HepG2 (cell line): ENCODE results near the gene POLE3. TPM values are rescaled to one million over a fixed set of nuclear protein-coding genes. Genes with fewer than 3 reads are reported as not detected.
A peak's percentile ranks its signal among the peaks of the same experiment; 100 is the strongest.

Experiments
- BRCA1 ChIP-seq: sonication (generic); formaldehyde crosslinking; IDR thresholded peaks from 2 replicates; pipeline ENCODE4 v1.4.0; 2020; ENCODE audit warnings: missing genetic modification reagents
- CC2D1A ChIP-seq: sonication (generic); formaldehyde crosslinking; IDR thresholded peaks from 2 replicates; pipeline ENCODE4 v1.8.1; 2023; ENCODE audit warnings: mild to moderate bottlenecking, missing genetic modification reagents
- ESRRA ChIP-seq: sonication (generic); formaldehyde crosslinking; IDR thresholded peaks from 2 replicates; pipeline ENCODE4 v1.5.1; 2020; ENCODE audit warnings: mild to moderate bottlenecking, low read depth, missing genetic modification reagents
- MIXL1 ChIP-seq: IDR thresholded peaks from 2 replicates; pipeline ENCODE4 v1.6.1; 2016
- PHF21A ChIP-seq: sonication (generic); formaldehyde crosslinking; IDR thresholded peaks from 2 replicates; pipeline ENCODE4 v1.5.0; 2020; ENCODE audit warnings: mild to moderate bottlenecking, missing genetic modification reagents
- POLR2AphosphoS2 ChIP-seq: IDR thresholded peaks from 2 replicates; pipeline ENCODE4 v1.6.1; 2011; ENCODE audit warnings: low read depth, low read length, improper control_type of control experiment
- PRMT3 ChIP-seq: sonication (generic); formaldehyde crosslinking; IDR thresholded peaks from 2 replicates; pipeline ENCODE4 v1.8.1; 2022; ENCODE audit warnings: low read depth, mild to moderate bottlenecking, moderate library complexity, missing genetic modification reagents, borderline replicate concordance
- RBAK ChIP-seq: sonication (generic); formaldehyde crosslinking; IDR thresholded peaks from 2 replicates; pipeline ENCODE4 v1.5.1; 2020; ENCODE audit warnings: mild to moderate bottlenecking, missing genetic modification reagents
- SIX1 ChIP-seq: sonication (generic); formaldehyde crosslinking; IDR thresholded peaks from 2 replicates; pipeline ENCODE4 v1.4.0; 2020; ENCODE audit warnings: missing genetic modification reagents, borderline replicate concordance
- SMYD3 ChIP-seq: sonication (generic); formaldehyde crosslinking; IDR thresholded peaks from 2 replicates; pipeline ENCODE4 v1.8.1; 2023; ENCODE audit warnings: mild to moderate bottlenecking, missing genetic modification reagents
- TGIF2 ChIP-seq: IDR thresholded peaks from 2 replicates; pipeline ENCODE4 v1.6.1; 2016; ENCODE audit warnings: control low read depth, missing compliant biosample characterization
- WIZ ChIP-seq: sonication (generic); formaldehyde crosslinking; IDR thresholded peaks from 2 replicates; pipeline ENCODE4 v1.5.1; 2020; ENCODE audit warnings: mild to moderate bottlenecking, missing genetic modification reagents
- ZNF10 ChIP-seq: sonication (generic); formaldehyde crosslinking; IDR thresholded peaks from 2 replicates; pipeline ENCODE4 v1.4.0; 2020; ENCODE audit warnings: mild to moderate bottlenecking, low read depth, missing genetic modification reagents, borderline replicate concordance
- ZNF451 ChIP-seq: sonication (generic); formaldehyde crosslinking; IDR thresholded peaks from 2 replicates; pipeline ENCODE4 v1.5.0; 2020; ENCODE audit warnings: mild to moderate bottlenecking, missing genetic modification reagents
- ZNF501 ChIP-seq: sonication (generic); formaldehyde crosslinking; IDR thresholded peaks from 2 replicates; pipeline ENCODE4 v1.5.1; 2020; ENCODE audit warnings: mild to moderate bottlenecking, moderate library complexity, missing genetic modification reagents
- polyA plus RNA-seq, 8 experiments: library from polyadenylated mRNA; depleted of rRNA in 3 of 8; stranded (reverse) in 7 of 8; unstranded in 1 of 8; fragments of >200 nt; fragmentation: Illumina TruSeq in 4 of 8; extraction: Trizol in 4 of 8; gene quantifications; 2 replicates each; pipeline versions ENCODE4 v1.2.1 to v1.2.3, GENCODE V29; 2011 to 2016; ENCODE audit warnings: low read depth in 4 of 8, missing spikeins in 1 of 8, mixed read lengths in 1 of 8; ENCODE audit not compliant: insufficient read depth in 1 of 8
- total RNA-seq, 5 experiments: library from RNA; depleted of rRNA; stranded (reverse); fragments of >200 nt; fragmentation: Illumina TruSeq; extraction: Trizol; gene quantifications; 2 replicates each; pipeline ENCODE4 v1.2.3, GENCODE V29; 2016; ENCODE audit warnings: low read depth in 1 of 5
- TF ChIP-seq, protein P1 (sequence below): sonication (generic); formaldehyde crosslinking; IDR thresholded peaks from 2 replicates; pipeline ENCODE4 v1.5.0; 2020; ENCODE audit warnings: mild to moderate bottlenecking, missing genetic modification reagents
- TF ChIP-seq, protein P2 (sequence below): sonication (generic); formaldehyde crosslinking; conservative IDR thresholded peaks from 2 replicates; pipeline ENCODE4 v1.4.0; 2020; ENCODE audit warnings: missing genetic modification reagents
- TF ChIP-seq, protein P3 (sequence below): sonication (generic); formaldehyde crosslinking; IDR thresholded peaks from one replicate; pipeline ENCODE4 v1.5.1; 2020; ENCODE audit warnings: mild to moderate bottlenecking, missing genetic modification reagents; ENCODE audit errors: not compliant biosample characterization

Gene POLE3
- total and polyA plus RNA-seq, 2 of the 13 experiments (the other 11 are each of a cell fraction or from before 2014, with no cell fraction given): 36.0 to 77.2 TPM

DNA sequence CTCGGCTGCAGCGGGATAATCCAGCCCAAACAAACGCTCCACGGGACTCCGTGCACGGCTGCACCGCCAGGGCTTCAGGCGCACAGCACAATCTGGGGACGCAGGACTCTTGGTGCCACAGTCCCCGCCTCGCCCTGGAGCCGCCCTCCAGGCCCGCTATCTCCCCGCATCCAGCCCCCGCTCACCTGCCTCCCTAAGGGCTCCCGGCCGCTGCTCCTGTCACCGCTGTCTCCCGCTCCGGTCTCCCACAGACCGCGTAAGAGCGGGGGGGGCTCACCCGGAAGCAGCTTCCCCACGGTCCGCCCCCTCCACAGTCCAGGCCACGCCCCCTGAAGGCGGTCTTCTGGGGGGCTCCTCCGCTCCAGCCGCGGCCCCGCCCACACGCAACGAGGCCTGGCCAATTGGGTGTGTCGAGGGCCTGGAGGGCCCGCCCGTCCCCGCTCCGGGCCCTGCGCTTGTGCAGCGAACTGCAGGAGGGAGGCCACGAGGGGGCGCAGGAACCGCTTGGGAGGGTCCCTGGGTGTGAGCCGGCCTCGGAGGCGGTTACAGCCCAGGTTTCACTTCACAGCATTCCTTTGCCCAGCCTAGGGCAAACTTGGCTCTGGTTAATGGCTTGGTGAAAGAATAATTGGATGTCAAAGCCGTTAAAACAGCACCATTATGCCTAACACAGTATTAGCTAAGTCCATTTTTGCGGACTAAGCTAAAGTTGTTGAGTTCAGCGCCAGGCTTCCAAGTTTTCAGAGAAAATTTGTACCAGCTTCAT, 9.3 kb downstream of the POLE3 start, which contains the start of gene ALAD (continued):
- TF ChIP-seq PRMT3 (CRISPR knock-in tag) (no peak), ZNF451 (CRISPR knock-in tag) (0 out of 2 replicates have a peak, but pooled peaks have one; percentile 37), ZNF10 (CRISPR knock-in tag) (no peak), BRCA1 (CRISPR knock-in tag) (peak; percentile 86), POLR2AphosphoS2 (no peak), PHF21A (CRISPR knock-in tag) (peak; percentile 91), SIX1 (no peak), ZNF501 (CRISPR knock-in tag) (peak; percentile 93), MIXL1 (CRISPR knock-in tag) (peak; percentile 69; the same call in 1 of the 2 replicates), SMYD3 (peak; percentile 79; the same call in 1 of the 2 replicates), RBAK (no peak), ESRRA (CRISPR knock-in tag) (peak; percentile 47; the same call in 1 of the 2 replicates), WIZ (CRISPR knock-in tag) (peak; percentile 60; the same call in 1 of the 2 replicates), TGIF2 (peak; percentile 74), CC2D1A (CRISPR knock-in tag) (no peak)
- TF ChIP-seq, protein P1, sequence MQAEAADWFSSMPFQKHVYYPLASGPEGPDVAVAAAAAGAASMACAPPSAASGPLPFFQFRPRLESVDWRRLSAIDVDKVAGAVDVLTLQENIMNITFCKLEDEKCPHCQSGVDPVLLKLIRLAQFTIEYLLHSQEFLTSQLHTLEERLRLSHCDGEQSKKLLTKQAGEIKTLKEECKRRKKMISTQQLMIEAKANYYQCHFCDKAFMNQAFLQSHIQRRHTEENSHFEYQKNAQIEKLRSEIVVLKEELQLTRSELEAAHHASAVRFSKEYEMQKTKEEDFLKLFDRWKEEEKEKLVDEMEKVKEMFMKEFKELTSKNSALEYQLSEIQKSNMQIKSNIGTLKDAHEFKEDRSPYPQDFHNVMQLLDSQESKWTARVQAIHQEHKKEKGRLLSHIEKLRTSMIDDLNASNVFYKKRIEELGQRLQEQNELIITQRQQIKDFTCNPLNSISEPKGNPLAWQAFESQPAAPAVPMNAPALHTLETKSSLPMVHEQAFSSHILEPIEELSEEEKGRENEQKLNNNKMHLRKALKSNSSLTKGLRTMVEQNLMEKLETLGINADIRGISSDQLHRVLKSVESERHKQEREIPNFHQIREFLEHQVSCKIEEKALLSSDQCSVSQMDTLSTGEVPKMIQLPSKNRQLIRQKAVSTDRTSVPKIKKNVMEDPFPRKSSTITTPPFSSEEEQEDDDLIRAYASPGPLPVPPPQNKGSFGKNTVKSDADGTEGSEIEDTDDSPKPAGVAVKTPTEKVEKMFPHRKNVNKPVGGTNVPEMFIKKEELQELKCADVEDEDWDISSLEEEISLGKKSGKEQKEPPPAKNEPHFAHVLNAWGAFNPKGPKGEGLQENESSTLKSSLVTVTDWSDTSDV (CRISPR knock-in tag): no peak; the same call in 1 of the 2 replicates
- TF ChIP-seq, protein P2, sequence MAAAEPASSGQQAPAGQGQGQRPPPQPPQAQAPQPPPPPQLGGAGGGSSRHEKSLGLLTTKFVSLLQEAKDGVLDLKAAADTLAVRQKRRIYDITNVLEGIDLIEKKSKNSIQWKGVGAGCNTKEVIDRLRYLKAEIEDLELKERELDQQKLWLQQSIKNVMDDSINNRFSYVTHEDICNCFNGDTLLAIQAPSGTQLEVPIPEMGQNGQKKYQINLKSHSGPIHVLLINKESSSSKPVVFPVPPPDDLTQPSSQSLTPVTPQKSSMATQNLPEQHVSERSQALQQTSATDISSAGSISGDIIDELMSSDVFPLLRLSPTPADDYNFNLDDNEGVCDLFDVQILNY (CRISPR knock-in tag): no peak
- TF ChIP-seq, protein P3, sequence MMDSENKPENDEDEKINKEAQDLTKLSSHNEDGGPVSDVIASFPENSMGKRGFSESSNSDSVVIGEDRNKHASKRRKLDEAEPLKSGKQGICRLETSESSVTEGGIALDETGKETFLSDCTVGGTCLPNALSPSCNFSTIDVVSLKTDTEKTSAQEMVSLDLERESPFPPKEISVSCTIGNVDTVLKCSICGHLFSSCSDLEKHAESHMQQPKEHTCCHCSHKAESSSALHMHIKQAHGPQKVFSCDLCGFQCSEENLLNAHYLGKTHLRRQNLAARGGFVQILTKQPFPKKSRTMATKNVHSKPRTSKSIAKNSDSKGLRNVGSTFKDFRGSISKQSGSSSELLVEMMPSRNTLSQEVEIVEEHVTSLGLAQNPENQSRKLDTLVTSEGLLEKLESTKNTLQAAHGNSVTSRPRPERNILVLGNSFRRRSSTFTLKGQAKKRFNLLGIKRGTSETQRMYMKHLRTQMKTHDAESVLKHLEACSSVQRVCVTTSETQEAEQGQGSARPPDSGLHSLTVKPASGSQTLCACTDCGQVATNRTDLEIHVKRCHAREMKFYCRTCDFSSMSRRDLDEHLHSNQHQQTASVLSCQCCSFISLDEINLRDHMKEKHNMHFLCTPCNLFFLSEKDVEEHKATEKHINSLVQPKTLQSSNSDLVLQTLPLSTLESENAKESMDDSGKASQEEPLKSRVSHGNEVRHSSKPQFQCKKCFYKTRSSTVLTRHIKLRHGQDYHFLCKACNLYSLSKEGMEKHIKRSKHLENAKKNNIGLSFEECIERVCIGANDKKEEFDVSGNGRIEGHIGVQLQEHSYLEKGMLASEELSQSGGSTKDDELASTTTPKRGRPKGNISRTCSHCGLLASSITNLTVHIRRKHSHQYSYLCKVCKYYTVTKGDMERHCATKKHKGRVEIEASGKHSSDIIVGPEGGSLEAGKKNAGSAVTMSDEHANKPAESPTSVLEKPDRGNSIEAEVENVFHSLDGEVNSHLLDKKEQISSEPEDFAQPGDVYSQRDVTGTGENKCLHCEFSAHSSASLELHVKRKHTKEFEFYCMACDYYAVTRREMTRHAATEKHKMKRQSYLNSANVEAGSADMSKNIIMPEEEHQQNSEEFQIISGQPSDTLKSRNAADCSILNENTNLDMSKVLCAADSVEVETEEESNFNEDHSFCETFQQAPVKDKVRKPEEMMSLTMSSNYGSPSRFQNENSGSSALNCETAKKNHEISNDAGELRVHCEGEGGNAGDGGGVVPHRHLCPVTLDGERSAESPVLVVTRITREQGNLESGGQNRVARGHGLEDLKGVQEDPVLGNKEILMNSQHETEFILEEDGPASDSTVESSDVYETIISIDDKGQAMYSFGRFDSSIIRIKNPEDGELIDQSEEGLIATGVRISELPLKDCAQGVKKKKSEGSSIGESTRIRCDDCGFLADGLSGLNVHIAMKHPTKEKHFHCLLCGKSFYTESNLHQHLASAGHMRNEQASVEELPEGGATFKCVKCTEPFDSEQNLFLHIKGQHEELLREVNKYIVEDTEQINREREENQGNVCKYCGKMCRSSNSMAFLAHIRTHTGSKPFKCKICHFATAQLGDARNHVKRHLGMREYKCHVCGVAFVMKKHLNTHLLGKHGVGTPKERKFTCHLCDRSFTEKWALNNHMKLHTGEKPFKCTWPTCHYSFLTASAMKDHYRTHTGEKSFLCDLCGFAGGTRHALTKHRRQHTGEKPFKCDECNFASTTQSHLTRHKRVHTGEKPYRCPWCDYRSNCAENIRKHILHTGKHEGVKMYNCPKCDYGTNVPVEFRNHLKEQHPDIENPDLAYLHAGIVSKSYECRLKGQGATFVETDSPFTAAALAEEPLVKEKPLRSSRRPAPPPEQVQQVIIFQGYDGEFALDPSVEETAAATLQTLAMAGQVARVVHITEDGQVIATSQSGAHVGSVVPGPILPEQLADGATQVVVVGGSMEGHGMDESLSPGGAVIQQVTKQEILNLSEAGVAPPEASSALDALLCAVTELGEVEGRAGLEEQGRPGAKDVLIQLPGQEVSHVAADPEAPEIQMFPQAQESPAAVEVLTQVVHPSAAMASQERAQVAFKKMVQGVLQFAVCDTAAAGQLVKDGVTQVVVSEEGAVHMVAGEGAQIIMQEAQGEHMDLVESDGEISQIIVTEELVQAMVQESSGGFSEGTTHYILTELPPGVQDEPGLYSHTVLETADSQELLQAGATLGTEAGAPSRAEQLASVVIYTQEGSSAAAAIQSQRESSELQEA (CRISPR knock-in tag): no peak
